H9 (cell line): ENCODE measurements around the gene CDYL. TPM values are rescaled to one million over a fixed set of nuclear protein-coding genes. Genes with fewer than 3 reads are reported as not detected.

Experiments
- DNase-seq: peaks from one replicate; pipeline ENCODE4 v3.0.0-alpha.2; 2017
- H2AFZ ChIP-seq: one replicate; pipeline ENCODE4 v1.6.1; 2013; ENCODE audit warnings: mild to moderate bottlenecking, low read length, control low read depth, moderate library complexity
- H2AK5ac ChIP-seq: 2 replicates; pipeline ENCODE4 v1.6.1; 2013; ENCODE audit warnings: low read length, control low read depth, mixed read lengths; ENCODE audit not compliant: insufficient read length
- H2BK120ac ChIP-seq: one replicate; pipeline ENCODE4 v1.6.1; 2013; ENCODE audit warnings: low read depth, mild to moderate bottlenecking, low read length, control low read depth, inconsistent platforms; ENCODE audit not compliant: poor library complexity, severe bottlenecking
- H2BK12ac ChIP-seq: 2 replicates; pipeline ENCODE4 v1.6.1; 2013; ENCODE audit warnings: low read length, control low read depth, mixed read lengths, low read depth; ENCODE audit not compliant: insufficient read length
- H2BK15ac ChIP-seq: 2 replicates; pipeline ENCODE4 v1.6.1; 2013; ENCODE audit warnings: low read depth, low read length, control low read depth
- H2BK20ac ChIP-seq: one replicate; pipeline ENCODE4 v1.6.1; 2013; ENCODE audit warnings: low read depth, mild to moderate bottlenecking, low read length, control low read depth, inconsistent platforms; ENCODE audit not compliant: poor library complexity, severe bottlenecking
- H2BK5ac ChIP-seq: 2 replicates; pipeline ENCODE4 v1.6.1; 2013; ENCODE audit warnings: low read length, control low read depth, mixed read lengths; ENCODE audit not compliant: insufficient read length
- H3K14ac ChIP-seq: 2 replicates; pipeline ENCODE4 v1.6.1; 2013; ENCODE audit warnings: low read length, control low read depth; ENCODE audit not compliant: insufficient read depth
- H3K18ac ChIP-seq: 2 replicates; pipeline ENCODE4 v1.6.1; 2013; ENCODE audit warnings: low read depth, mild to moderate bottlenecking, mixed read lengths, low read length, control low read depth; ENCODE audit not compliant: insufficient read length
- H3K23ac ChIP-seq: 2 replicates; pipeline ENCODE4 v1.6.1; 2013; ENCODE audit warnings: low read length, control low read depth, mixed read lengths, low read depth; ENCODE audit not compliant: insufficient read length
- H3K23me2 ChIP-seq: 2 replicates; pipeline ENCODE4 v1.6.1; 2013; ENCODE audit warnings: low read depth, mild to moderate bottlenecking, mixed read lengths, low read length, control low read depth; ENCODE audit not compliant: insufficient read length, poor library complexity, severe bottlenecking
- H3K27ac ChIP-seq: 2 replicates; pipeline ENCODE4 v1.5.1; 2013; ENCODE audit warnings: low read length, control low read depth, mixed read lengths, low read depth; ENCODE audit not compliant: insufficient read length
- H3K27me3 ChIP-seq: 2 replicates; pipeline ENCODE4 v1.6.1; 2013; ENCODE audit warnings: low read length, control low read depth, inconsistent platforms; ENCODE audit not compliant: insufficient read depth
- H3K4ac ChIP-seq: 2 replicates; pipeline ENCODE4 v1.6.1; 2013; ENCODE audit warnings: low read depth, mild to moderate bottlenecking, control low read depth, inconsistent platforms, low read length, moderate library complexity
- H3K4me1 ChIP-seq: 2 replicates; pipeline ENCODE4 v1.6.1; 2013; ENCODE audit warnings: low read length, control low read depth, inconsistent platforms; ENCODE audit not compliant: insufficient read depth
- H3K4me2 ChIP-seq: 2 replicates; pipeline ENCODE4 v1.6.1; 2013; ENCODE audit warnings: low read length, control low read depth, mixed read lengths; ENCODE audit not compliant: insufficient read length, insufficient read depth
- H3K56ac ChIP-seq: 2 replicates; pipeline ENCODE4 v1.6.1; 2013; ENCODE audit warnings: low read depth, mild to moderate bottlenecking, mixed read lengths, low read length, control low read depth; ENCODE audit not compliant: insufficient read length
- H3K79me1 ChIP-seq: 2 replicates; pipeline ENCODE4 v1.6.1; 2013; ENCODE audit warnings: low read depth, mild to moderate bottlenecking, moderate library complexity, low read length, control low read depth, inconsistent platforms; ENCODE audit not compliant: insufficient read depth, poor library complexity, severe bottlenecking
- H3K79me2 ChIP-seq: 2 replicates; pipeline ENCODE4 v1.6.1; 2013; ENCODE audit warnings: low read length, control low read depth, inconsistent platforms; ENCODE audit not compliant: insufficient read depth
- H3K9ac ChIP-seq: 2 replicates; pipeline ENCODE4 v1.6.1; 2013; ENCODE audit warnings: low read length, control low read depth, mixed read lengths; ENCODE audit not compliant: insufficient read length; ENCODE audit errors: extremely low read depth
- H3K9me3 ChIP-seq: one replicate; pipeline ENCODE4 v1.6.1; 2013; ENCODE audit warnings: low read depth, low read length, inconsistent platforms; ENCODE audit not compliant: control insufficient read depth
- H3T11ph ChIP-seq: one replicate; pipeline ENCODE4 v1.6.1; 2013; ENCODE audit warnings: mild to moderate bottlenecking, low read length, control low read depth, inconsistent platforms
- H4K20me1 ChIP-seq: one replicate; pipeline ENCODE4 v1.6.1; 2013; ENCODE audit not compliant: control insufficient read depth, insufficient read length, insufficient read depth
- H4K5ac ChIP-seq: 2 replicates; pipeline ENCODE4 v1.6.1; 2013; ENCODE audit warnings: low read depth, mild to moderate bottlenecking, mixed read lengths, low read length, control low read depth; ENCODE audit not compliant: insufficient read length
- H4K8ac ChIP-seq: replicated peaks from 2 replicates; pipeline ENCODE4 v1.6.1; 2013; ENCODE audit warnings: low read length, control low read depth, mixed read lengths, low read depth; ENCODE audit not compliant: insufficient read length
- H4K91ac ChIP-seq: 2 replicates; pipeline ENCODE4 v1.6.1; 2013; ENCODE audit warnings: low read depth, mild to moderate bottlenecking, moderate library complexity, mixed read lengths, low read length, control low read depth; ENCODE audit not compliant: insufficient read length
- H3K27ac Mint-ChIP-seq, 3 experiments: 2 replicates in 2 of 3; 3 replicates in 1 of 3; pipeline ENCODE4 v1.8.0; 2020 to 2021; ENCODE audit warnings: mixed read lengths in 3 of 3, mild to moderate bottlenecking in 1 of 3, moderate library complexity in 1 of 3
- H3K27me3 Mint-ChIP-seq: 2 replicates; pipeline ENCODE4 v1.8.0; 2021; ENCODE audit warnings: low read depth, mild to moderate bottlenecking, moderate library complexity, mixed read lengths
- H3K36me3 Mint-ChIP-seq, 3 experiments: 2 replicates in 2 of 3; 3 replicates in 1 of 3; pipeline ENCODE4 v1.8.0; 2020 to 2021; ENCODE audit warnings: low read depth in 3 of 3, mixed read lengths in 3 of 3; ENCODE audit not compliant: insufficient read depth in 1 of 3
- H3K4me1 Mint-ChIP-seq, 2 experiments: 2 replicates each; pipeline ENCODE4 v1.8.0; 2020; ENCODE audit warnings: mixed read lengths in 2 of 2
- H3K4me3 Mint-ChIP-seq, 2 experiments: 2 replicates in 1 of 2; 3 replicates in 1 of 2; pipeline ENCODE4 v1.8.0; 2020 to 2021; ENCODE audit warnings: mild to moderate bottlenecking in 2 of 2, mixed read lengths in 2 of 2, moderate library complexity in 1 of 2
- H3K9me3 Mint-ChIP-seq, 2 experiments: 2 replicates in 1 of 2; 3 replicates in 1 of 2; pipeline ENCODE4 v1.8.0; 2020; ENCODE audit warnings: mild to moderate bottlenecking in 2 of 2, mixed read lengths in 2 of 2, moderate library complexity in 1 of 2
- CTCF ChIP-seq: fragments of 200-600 bp; sonication (generic); conservative IDR thresholded peaks from 3 replicates; pipeline ENCODE4 v1.8.0; 2021; ENCODE audit warnings: antibody characterized with exemption, mild to moderate bottlenecking
- WGBS: extraction: QIAGEN DNeasy Blood & Tissue Kit; methylation state at CpG from one replicate; pipeline ENCODE4 v1.1.7; 2013; ENCODE audit warnings: missing lambda C conversion rate, low lambda C conversion rate, mixed read lengths; ENCODE audit not compliant: insufficient read length; ENCODE audit errors: extremely low coverage; 5-methylcytosine and 5-hydroxymethylcytosine counted together
- total RNA-seq: library from RNA; stranded (reverse); gene quantifications from 2 replicates; pipeline ENCODE4 v1.2.1, GENCODE V29; 2021

Gene CDYL
- total RNA-seq, 1 experiment from 2014 or later = 95.0 TPM

GRCh38 chr6:4797587-4797986, 21.4 kb downstream of the CDYL start:
- no peaks in the 10 kb centered on the region for H3K9me3 ChIP-seq
- no peak overlapping the region for H3K4ac ChIP-seq
- H4K8ac ChIP-seq = no peak overlapping the region
- H3K79me2 ChIP-seq = peaks cover 56% of the 10 kb centered on the region; the same call in 1 of the 2 replicates
- Mint-ChIP-seq H3K27ac (peak overlapping the region in 1 of 3 experiments; percentile 1; a peak in 1 of 7 replicates), H3K4me1 (peaks cover 12 to 26% of the 10 kb centered on the region in 2 experiments), H3K9me3 (no peaks in the 10 kb centered on the region), H3K36me3 (peaks cover 0 to 6% (median 4%) of the 10 kb centered on the region in 3 experiments; a peak in 3 of 7 replicates), H3K27me3 (no peaks in the 10 kb centered on the region), H3K4me3 (no peak overlapping the region)
- no peaks in the 10 kb centered on the region for H3K27me3 ChIP-seq
- WGBS = no CpG with 5 or more reads among the region's 2 CpGs
- H4K91ac ChIP-seq = no peak overlapping the region
- peaks cover 7% of the 10 kb centered on the region; the same call in 1 of the 2 replicates for H3K4me1 ChIP-seq
- H3K18ac ChIP-seq = no peak overlapping the region
- H2BK5ac ChIP-seq = no peak overlapping the region
- no peaks in the 10 kb centered on the region for H4K20me1 ChIP-seq
- no peak overlapping the region for H3K27ac ChIP-seq
- DNase-seq = no peak
- no peak for TF ChIP-seq CTCF
- H4K5ac ChIP-seq = no peak overlapping the region
- H2BK120ac ChIP-seq = no peak overlapping the region
- no peak overlapping the region for H3K56ac ChIP-seq
- H2BK20ac ChIP-seq = no peak overlapping the region
- no peak overlapping the region for H3K9ac ChIP-seq
- H2AK5ac ChIP-seq = no peak overlapping the region
- H3T11ph ChIP-seq = no peak overlapping the region
- no peaks in the 10 kb centered on the region for H3K23me2 ChIP-seq
- H3K14ac ChIP-seq = no peak overlapping the region
- H3K79me1 ChIP-seq = peaks cover 8% of the 10 kb centered on the region
- no peak overlapping the region for H2BK15ac ChIP-seq
- H3K23ac ChIP-seq = no peak overlapping the region
- H3K4me2 ChIP-seq = no peak overlapping the region
- H2AFZ ChIP-seq = no peak overlapping the region
- no peak overlapping the region for H2BK12ac ChIP-seq
